Muscle of leg (tissue), 11 donors: ENCODE measurements around the gene HSPA12B. TPM values are rescaled to one million over a fixed set of nuclear protein-coding genes. Genes with fewer than 3 reads are reported as not detected.
"Not testable (repeated sequence)": the region's sequence is repeated elsewhere in the genome, so short reads cannot be mapped to it uniquely, and the experiment has no call there.

ENCODE experiments used
- DNase-seq: peaks from one replicate; pipeline ENCODE4 v3.0.0; 2013
- H3K27ac ChIP-seq: one replicate; pipeline ENCODE4 v1.5.1; 2013; ENCODE audit warnings: mild to moderate bottlenecking, low read length, control low read depth
- H3K27me3 ChIP-seq: one replicate; pipeline ENCODE4 v1.6.1; 2013; ENCODE audit warnings: low read length; ENCODE audit not compliant: control insufficient read depth, insufficient read depth
- H3K36me3 ChIP-seq: one replicate; pipeline ENCODE4 v1.6.1; 2013; ENCODE audit warnings: low read length; ENCODE audit not compliant: control insufficient read depth, insufficient read depth
- H3K4me1 ChIP-seq: one replicate; pipeline ENCODE4 v1.6.1; 2013; ENCODE audit warnings: low read length; ENCODE audit not compliant: control insufficient read depth, insufficient read depth
- H3K4me3 ChIP-seq: one replicate; pipeline ENCODE4 v1.5.1; 2013; ENCODE audit warnings: low read length, control low read depth
- H3K9me3 ChIP-seq: replicated peaks from 2 replicates; pipeline ENCODE4 v1.6.1; 2013; ENCODE audit warnings: low read depth, low read length; ENCODE audit not compliant: control insufficient read depth
- WGBS: methylation state at CpG from one replicate; pipeline ENCODE4 v1.1.5; 2013; ENCODE audit warnings: missing lambda C conversion rate; ENCODE audit not compliant: insufficient coverage; 5-methylcytosine and 5-hydroxymethylcytosine counted together
- polyA plus RNA-seq, 8 donors: library from polyadenylated mRNA; unstranded; fragments of 120-200 nt; gene quantifications; one replicate each; pipeline versions ENCODE4 v1.2.1 to v1.2.3, GENCODE V29; 2013; ENCODE audit warnings: inconsistent platforms in 1 of 8, low replicate concordance in 1 of 8; ENCODE audit not compliant: insufficient read length in 8 of 8, insufficient read depth in 1 of 8
- total RNA-seq: library from RNA; stranded (reverse); fragments of 120-200 nt; gene quantifications from one replicate; pipeline ENCODE4 v1.2.4, GENCODE V29; 2013

The HSPA12B gene
- total and polyA plus RNA-seq, 9 donors: 18.3 to 35.8 (median 28.7) TPM

DNA sequence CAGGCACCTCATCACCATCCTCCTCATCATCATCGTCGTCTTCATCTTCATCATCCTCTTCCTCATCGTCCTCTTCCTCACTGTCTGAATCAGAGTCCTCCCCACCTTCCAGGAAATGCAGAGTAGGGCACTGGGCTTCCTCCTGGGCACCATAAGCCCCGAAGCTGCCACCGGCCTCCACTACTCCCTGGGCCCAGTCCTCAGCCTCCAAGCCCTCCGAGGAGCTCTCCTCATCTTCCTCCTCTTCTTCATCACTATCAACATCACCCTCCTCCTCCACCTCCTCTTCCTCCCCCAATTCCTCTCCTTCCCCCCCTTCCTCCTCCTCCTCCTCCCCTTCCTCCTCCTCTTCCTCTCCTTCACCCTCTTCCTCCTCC lies 52.4 kb downstream of the HSPA12B start:
- no peak for DNase-seq
- peaks cover 39% of the 10 kb centered on the region for H3K4me1 ChIP-seq
- WGBS: 86% methylated on average over 6 of the region's 6 CpGs

DNA sequence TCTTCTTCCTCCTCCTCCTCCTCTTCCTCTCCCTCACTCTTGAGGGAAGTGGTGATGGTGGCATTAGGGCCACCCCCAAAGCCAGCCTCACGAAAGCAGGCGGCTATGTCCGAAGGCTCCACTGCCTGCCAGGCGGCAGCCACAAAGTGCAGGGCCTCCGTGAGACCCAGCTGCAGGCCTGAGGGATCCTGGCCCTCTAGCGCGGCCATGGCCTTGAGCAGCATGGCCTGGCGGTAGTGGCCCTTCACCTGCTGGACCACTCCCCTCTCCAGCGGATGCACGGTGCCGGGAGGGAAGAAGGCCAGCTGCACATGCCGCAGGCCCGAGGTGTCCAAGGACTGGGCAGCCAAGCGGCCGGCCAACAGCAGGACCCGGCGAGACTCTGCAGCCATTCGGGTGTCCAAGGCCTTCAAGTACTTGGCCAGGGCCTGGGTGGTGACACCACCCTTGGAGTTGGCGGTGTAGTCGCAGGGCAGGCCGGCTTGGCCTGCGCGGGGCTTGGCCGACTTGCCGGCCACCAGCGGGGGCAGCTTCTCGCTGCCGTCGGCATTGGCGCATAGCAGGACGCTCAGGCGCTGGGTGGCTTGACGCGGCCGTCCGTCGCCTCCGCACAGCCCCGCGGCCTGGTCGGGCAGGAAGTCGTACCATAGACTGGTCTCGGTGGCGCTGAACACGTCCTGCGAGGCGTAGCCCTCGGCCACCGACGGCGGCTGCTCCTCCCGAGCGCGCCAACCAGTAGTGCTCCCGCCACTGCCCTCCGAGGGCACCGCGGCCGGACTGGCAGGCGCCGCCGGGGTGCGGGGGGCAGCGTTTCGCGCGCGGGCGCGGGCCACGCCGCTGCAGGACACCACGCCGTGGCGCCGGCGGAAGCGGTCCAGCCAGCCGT lies 53.0 kb downstream of the HSPA12B start:
- Histone ChIP-seq H3K4me1 (peaks cover 39% of the 10 kb centered on the region), H3K9me3 (no peaks in the 10 kb centered on the region), H3K4me3 (peak overlapping the region; percentile 73), H3K27ac (peak overlapping the region; percentile 72), H3K36me3 (peaks cover 20% of the 10 kb centered on the region), H3K27me3 (no peaks in the 10 kb centered on the region)
- WGBS: 22% methylated on average over 76 of the region's 79 CpGs
- peak; percentile 36 for DNase-seq

More for the DNA sequence above, 52.4 kb downstream of the HSPA12B start:
- Histone ChIP-seq H3K27me3 (no peaks in the 10 kb centered on the region), H3K27ac (no peak overlapping the region), H3K9me3 (no peaks in the 10 kb centered on the region), H3K36me3 (peaks cover 20% of the 10 kb centered on the region), H3K4me3 (no peak overlapping the region)

DNA sequence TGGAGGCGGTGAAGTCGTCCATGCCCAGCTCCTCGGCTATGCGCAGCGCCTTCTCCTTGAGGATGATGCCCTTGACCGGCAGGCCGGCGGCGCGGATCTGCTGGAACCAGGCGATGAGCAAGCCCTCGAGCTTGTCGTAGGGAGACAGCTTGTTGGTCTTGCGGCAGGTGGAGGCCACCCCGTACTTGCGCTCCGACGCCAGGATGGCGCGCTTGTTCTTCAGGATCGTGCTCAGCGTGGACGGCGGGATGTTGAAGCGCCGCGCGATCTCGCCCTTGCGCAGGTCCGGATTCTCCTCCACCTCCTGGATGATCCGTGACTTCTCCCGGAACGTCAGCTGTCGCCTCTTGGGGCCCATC lies 53.6 kb downstream of the HSPA12B start:
- peak overlapping the region; percentile 73 for H3K4me3 ChIP-seq
- under 1% methylated on average over 35 of the region's 35 CpGs for WGBS
- peak overlapping the region; percentile 72 for H3K27ac ChIP-seq
- H3K27me3 ChIP-seq: no peaks in the 10 kb centered on the region
- H3K4me1 ChIP-seq: peaks cover 35% of the 10 kb centered on the region
- DNase-seq: peak; percentile 79
- peaks cover 20% of the 10 kb centered on the region for H3K36me3 ChIP-seq
- no peaks in the 10 kb centered on the region for H3K9me3 ChIP-seq

DNA sequence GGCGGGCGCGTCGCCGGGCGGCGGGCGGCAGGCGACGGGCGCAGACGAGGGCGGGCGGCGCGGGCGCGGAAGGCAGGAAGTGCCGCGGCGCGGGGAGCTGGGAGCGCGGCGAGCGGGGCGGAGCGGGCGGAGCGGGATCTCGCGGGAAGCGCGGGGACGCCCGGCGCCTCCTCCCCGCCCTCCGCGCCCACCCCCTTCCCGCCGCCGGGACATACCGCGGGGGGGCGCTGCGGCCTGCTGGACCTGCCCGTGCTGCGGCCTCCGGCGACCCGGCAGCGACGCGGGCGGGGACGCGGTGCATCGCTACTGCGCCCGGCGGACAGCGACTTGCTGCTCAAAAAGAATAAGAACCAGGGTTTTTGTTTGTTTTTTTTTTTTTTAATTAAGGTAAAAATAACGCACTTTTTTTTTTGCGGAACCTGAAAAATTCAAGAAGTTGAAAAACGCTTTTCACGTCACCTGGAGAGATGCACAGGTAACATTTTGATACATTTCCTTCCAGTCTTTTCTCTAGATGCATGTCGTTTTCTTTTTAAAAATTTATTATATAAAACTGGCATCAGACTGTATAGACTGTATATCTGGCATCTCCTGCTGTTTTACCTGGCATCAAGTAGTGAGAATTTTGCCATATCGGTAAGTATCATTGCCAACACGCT lies 54.3 kb downstream of the HSPA12B start, which contains the start of gene CENPB:
CENPB (minus strand) TSS at position 76 of the 659 bp plus-strand sequence. CDS start 257 bp downstream, outside the sequence.
- Histone ChIP-seq H3K4me1 (peaks cover 30% of the 10 kb centered on the region), H3K27ac (peak within 1 kb of the TSS; percentile 72), H3K4me3 (peak within 1 kb of the TSS; percentile 73), H3K27me3 (no peaks in the 10 kb centered on the region), H3K9me3 (no peaks in the 10 kb centered on the region), H3K36me3 (peaks cover 17% of the 10 kb centered on the region)
- under 1% methylated on average over 59 of the region's 70 CpGs for WGBS
- DNase-seq: peak; percentile 95

DNA sequence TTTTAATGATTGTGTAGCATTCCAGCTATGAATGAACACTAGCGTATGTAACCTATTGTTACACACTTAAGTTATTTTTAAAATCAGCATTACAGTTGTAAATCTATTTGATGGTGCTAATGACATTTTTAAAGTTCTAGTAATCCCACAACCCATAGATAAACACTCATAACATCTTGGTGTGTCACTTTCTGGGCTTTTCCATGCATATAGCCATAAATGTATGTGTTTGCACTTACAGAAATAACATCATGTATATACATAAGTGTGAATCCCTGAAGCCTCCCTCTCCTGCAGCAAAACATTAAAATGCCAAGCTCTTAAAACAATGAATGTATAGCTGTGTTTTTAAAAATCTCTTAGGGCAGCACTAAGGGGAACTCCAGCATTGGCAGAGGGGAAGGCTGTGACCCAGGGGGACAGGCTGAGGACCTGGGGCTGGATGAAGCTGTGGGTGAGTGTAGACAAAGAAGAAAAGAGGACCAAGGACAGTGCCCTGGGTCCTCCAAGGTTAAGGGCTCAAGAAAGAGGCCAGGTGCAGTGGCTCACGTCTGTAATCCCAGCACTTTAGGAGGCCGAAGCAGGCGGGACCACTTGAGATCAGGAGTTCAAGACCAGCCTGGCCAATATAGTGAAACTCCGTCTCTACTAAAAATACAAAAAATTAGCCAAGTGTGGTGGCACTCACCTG lies 55.0 kb downstream of the HSPA12B start:
- H3K4me1 ChIP-seq: peaks cover 30% of the 10 kb centered on the region
- peaks cover 16% of the 10 kb centered on the region for H3K36me3 ChIP-seq
- peak overlapping the region; percentile 36 for H3K4me3 ChIP-seq
- no peaks in the 10 kb centered on the region for H3K9me3 ChIP-seq
- 58% methylated on average over 2 of the region's 5 CpGs for WGBS
- H3K27ac ChIP-seq: no peak overlapping the region
- peak; percentile 17 for DNase-seq
- no peaks in the 10 kb centered on the region for H3K27me3 ChIP-seq

DNA sequence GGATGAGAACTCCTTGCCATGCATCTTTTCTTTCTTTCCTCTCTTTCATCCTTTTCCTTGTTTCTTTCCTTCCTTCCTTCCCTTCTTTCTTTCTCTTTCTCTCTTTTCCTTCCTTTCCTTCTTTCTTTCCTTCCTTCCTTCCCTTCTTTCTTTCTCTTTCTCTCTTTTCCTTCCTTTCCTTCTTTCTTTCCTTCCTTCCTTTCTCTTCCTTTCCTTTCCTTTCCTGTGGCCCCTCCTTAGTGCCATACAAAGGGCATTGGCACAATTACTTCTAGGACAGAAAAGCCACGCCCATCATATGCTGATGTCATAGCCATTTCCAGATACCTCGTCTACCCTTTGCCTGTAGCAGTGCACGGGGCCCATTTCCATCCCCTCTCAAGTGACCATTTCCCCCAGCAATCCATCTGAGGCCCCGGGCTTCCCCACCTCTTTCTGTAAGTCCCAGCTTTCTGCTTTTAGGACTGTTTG lies 56.2 kb downstream of the HSPA12B start:
- peak; percentile 9 for DNase-seq
- H3K4me3 ChIP-seq: no peak overlapping the region
- H3K27me3 ChIP-seq: no peaks in the 10 kb centered on the region
- WGBS: 42% methylated on average over 4 of the region's 4 CpGs
- no peaks in the 10 kb centered on the region for H3K9me3 ChIP-seq
- no peak overlapping the region for H3K27ac ChIP-seq
- H3K4me1 ChIP-seq: peaks cover 23% of the 10 kb centered on the region
- peaks cover 12% of the 10 kb centered on the region for H3K36me3 ChIP-seq

DNA sequence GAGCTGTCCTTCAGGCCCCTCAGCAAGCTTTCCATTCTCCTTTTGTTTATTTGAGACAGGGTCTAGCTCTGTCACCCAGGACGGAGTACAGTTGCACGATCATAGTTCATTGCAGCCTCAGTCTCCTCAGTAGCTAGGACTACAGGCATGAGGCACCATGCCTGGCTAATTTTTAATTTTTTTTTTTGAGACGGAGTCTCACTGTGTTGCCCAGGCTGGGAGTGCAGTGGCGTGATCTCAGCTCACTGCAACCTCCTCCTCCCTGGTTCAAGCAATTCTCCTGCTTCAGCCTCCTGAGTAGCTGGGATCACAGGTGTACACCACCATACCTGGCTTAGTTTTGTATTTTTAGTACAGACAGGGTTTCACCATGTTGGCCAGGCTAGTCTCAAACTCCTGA lies 56.7 kb downstream of the HSPA12B start:
- 86% methylated on average over 2 of the region's 4 CpGs for WGBS
- DNase-seq: not testable (repeated sequence)

DNA sequence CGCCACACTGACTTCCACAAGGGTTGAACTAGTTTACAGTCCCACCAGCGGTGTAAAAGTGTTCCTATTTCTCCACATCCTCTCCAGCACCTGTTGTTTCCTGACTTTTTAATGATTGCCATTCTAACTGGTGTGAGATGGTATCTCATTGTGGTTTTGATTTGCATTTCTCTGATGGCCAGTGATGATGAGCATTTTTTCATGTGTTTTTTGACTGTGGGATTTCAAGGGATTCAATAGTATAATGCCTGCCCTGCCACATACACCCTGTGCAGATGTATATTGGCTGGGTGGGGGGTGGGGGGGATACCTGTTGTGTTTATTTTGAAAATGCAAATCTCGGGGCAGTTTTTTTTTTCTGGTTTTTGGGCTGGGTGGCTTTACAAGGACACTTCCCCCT lies 61.7 kb downstream of the HSPA12B start:
- H3K27me3 ChIP-seq, H3K4me3 ChIP-seq, H3K9me3 ChIP-seq, DNase-seq, H3K27ac ChIP-seq: not testable (repeated sequence)
- no CpG with 5 or more reads among the region's 3 CpGs for WGBS
- H3K36me3 ChIP-seq: peaks cover 10% of the 10 kb centered on the region
- peaks cover 32% of the 10 kb centered on the region for H3K4me1 ChIP-seq

More for the DNA sequence above, 56.7 kb downstream of the HSPA12B start:
- Histone ChIP-seq H3K4me1 (peaks cover 18% of the 10 kb centered on the region), H3K36me3 (peaks cover 11% of the 10 kb centered on the region)
- H3K4me3 ChIP-seq, H3K9me3 ChIP-seq, H3K27me3 ChIP-seq, H3K27ac ChIP-seq: not testable (repeated sequence)

DNA sequence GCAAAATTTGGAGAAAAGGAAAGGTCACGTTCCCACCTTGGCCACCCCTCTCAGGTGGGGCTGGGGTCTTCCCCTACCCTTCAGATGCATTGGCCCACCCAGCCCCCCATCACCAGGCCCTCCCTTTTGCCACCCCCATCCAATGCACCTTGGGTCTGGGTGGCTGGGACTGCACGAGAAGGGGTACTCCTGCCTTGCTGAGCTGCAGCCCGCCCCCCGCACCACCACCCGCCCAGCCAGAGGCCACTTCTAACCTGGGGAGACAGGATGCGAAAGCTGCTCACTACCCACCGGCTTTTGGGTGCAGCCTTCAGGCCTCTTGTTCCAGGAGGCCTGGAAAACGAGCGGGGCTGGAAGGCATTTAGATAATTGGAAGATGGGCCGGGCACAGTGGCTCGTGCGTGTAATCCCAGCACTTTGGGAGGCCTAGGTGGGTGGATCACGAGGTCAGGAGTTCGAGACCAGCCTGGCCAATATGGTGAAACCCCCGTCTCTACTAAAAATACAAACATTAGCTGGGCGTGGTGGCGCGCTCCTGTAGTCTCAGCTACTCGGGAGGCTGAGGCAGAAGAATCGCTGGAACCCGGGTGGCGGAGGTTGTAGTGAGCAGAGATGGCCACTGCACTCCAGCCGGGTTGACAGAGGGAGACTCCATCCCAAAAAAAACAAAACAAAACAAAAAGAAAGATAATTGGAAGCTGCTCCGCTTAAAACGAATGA lies 62.4 kb downstream of the HSPA12B start:
- 79% methylated on average over 5 of the region's 25 CpGs for WGBS
- peak; percentile 13 for DNase-seq
- Histone ChIP-seq H3K4me1 (peaks cover 39% of the 10 kb centered on the region), H3K9me3 (no peaks in the 10 kb centered on the region), H3K27me3 (no peaks in the 10 kb centered on the region), H3K27ac (peak overlapping the region; percentile 96), H3K36me3 (peaks cover 12% of the 10 kb centered on the region), H3K4me3 (peak overlapping the region; percentile 61)
